Hepatocyte (in vitro differentiated cells): ENCODE results near the gene DOCK1.

ENCODE experiments used
- EZH2 ChIP-seq: fragments of 200-600 bp; sonication (generic); IDR thresholded peaks from 2 replicates; pipeline ENCODE4 v1.6.1; 2016; ENCODE audit warnings: antibody characterized with exemption, mild to moderate bottlenecking, borderline replicate concordance
- EZH2phosphoT487 ChIP-seq: fragments of 200-600 bp; sonication (generic); IDR thresholded peaks from one replicate; pipeline ENCODE4 v1.6.1; 2018; ENCODE audit warnings: antibody characterized with exemption, mild to moderate bottlenecking, low read depth, moderate library complexity; ENCODE audit not compliant: unreplicated experiment, severe bottlenecking
- TF ChIP-seq, protein P1 (sequence below): fragments of 200-600 bp; sonication (generic); IDR thresholded peaks from 2 replicates; pipeline ENCODE4 v1.5.1; 2016; ENCODE audit warnings: antibody characterized with exemption, mild to moderate bottlenecking; ENCODE audit not compliant: poor library complexity

DNA sequence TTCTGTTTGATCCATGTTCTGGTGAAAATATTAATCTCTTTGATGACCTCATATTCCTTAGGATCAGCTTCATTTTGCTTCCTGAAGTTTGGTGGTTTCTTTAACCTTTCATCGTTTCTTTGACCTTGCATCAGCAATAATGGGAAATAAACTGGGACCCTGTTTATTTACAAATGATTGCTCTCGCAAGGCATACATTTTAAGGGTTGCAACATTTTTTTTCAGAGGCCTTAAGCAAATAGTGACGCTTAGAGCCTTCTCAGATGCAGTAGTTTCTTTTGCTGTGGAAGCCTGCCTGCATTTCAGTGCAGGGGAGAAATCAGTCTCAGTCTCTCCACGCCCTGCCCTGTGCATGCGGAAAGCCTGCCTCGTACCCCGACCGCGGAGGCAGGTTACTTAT, 504.8 kb downstream of the DOCK1 start:
- TF ChIP-seq, protein P1, sequence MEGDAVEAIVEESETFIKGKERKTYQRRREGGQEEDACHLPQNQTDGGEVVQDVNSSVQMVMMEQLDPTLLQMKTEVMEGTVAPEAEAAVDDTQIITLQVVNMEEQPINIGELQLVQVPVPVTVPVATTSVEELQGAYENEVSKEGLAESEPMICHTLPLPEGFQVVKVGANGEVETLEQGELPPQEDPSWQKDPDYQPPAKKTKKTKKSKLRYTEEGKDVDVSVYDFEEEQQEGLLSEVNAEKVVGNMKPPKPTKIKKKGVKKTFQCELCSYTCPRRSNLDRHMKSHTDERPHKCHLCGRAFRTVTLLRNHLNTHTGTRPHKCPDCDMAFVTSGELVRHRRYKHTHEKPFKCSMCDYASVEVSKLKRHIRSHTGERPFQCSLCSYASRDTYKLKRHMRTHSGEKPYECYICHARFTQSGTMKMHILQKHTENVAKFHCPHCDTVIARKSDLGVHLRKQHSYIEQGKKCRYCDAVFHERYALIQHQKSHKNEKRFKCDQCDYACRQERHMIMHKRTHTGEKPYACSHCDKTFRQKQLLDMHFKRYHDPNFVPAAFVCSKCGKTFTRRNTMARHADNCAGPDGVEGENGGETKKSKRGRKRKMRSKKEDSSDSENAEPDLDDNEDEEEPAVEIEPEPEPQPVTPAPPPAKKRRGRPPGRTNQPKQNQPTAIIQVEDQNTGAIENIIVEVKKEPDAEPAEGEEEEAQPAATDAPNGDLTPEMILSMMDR = no peak
- TF ChIP-seq EZH2phosphoT487 (no peak), EZH2 (no peak)
